NT2/D1 (cell line): Measurements from ENCODE around the gene JTB.

ENCODE experiments used
- SUZ12 ChIP-seq: IDR thresholded peaks from 2 replicates; pipeline ENCODE4 v1.6.1; 2011; ENCODE audit not compliant: insufficient read length, insufficient read depth; ENCODE audit errors: extremely low read depth
- ZNF274 ChIP-seq: IDR thresholded peaks from 2 replicates; pipeline ENCODE4 v1.6.1; 2011; ENCODE audit warnings: mild to moderate bottlenecking, low read depth, low read length

DNA sequence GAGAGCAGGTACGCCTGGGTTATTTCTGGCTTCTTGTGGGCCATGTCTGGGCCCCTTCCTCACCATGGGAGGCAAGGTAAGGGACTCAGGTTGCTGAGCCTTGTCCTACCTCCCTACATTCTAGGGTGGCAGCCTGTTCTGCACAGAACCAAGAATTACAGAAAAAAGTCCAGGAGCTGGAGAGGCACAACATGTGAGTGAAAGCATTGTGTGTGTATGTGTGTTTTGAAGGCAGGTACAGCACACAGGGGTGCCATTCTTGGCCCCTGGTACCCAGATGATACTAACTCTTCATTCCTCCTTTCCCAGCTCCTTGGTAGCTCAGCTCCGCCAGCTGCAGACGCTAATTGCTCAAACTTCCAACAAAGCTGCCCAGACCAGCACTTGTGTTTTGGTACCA lies 4.4 kb downstream of the JTB start:
- TF ChIP-seq SUZ12 (no peak), ZNF274 (no peak)
